HG03097 (cell line): Measurements from ENCODE around the gene HOXA5.

ENCODE experiments used
- ATAC-seq: cut with Tn5 transposase; IDR thresholded peaks from one replicate; pipeline ENCODE4 v1.9.1; 2021; ENCODE audit not compliant: unreplicated experiment, low FRiP score

Gene HOXA5

GRCh38 chr7:27139334-27140125 lies 4.0 kb downstream of the HOXA5 start:
- ATAC-seq, result no peak

DNA sequence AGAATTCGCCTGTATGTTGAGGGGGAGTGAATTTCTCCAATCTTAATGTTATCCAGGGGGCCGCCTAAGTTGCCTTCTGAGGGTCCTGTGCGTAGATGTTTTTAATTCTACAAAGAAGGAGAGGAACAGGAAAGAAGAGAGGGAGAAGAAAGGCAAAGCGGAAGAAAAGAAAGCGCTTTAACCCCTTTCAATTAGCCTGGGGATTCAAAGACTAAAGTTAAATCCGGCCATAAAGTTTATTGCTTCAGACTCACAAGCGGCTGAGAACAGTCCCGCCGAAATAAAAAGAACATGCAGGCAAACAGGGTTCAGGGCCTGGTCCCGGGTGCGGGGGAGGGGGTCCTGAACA lies 4.5 kb downstream of the HOXA5 start:
- ATAC-seq, result no peak

- no peak for ATAC-seq
These were observed 5.0 kb downstream of the HOXA5 start for GRCh38 chr7:27138472-27138871.

DNA sequence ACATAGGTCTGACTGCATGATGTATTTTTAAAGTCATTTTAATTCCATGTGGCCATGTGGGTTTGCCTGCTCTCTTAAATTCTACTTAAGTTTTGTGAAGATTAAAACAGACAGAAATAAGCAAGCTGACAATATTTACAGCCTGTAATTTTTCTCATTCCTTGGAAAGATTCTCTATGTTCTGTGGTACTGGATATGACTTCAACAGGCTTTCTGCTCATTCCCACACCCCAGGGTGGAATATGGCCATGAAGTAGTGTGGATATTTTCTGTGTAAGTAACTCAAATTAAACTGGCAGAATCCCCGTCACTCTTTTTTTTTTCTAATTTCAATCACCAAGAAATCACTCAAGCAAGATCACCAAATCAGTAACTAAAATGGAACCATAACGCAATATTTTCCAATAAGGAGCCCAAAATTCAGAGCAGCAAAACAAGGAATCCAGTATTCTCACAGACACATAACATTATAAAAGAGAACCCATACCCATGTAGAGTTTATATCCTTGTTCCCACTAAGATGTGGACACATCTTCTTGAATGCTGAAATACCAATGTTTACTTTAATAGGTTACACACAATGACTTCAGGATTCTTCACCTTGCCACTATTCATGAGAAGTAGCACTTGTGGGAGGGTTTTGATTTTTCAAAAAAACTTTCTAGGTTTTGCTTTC lies 5.7 kb downstream of the HOXA5 start:
- ATAC-seq, result no peak

DNA sequence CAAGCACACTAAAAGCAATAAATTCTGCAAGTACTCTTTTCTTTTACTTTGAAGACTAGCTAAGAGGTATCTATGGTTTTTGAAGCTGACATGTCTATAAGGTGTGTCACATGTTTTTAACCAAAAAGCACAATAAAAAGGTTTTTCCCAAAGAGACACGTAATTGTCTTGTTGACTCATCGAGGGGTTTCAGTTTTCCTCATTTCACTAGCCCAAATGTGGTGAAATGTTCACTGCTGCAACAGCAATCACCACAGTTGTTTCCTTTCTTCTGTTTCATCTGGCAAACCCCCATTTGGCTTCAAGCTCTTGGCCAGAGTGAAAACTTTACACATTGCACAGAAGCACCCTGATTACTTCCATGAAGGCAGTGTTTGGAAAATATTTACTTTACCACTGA lies 9.1 kb downstream of the HOXA5 start:
- ATAC-seq, result no peak

DNA sequence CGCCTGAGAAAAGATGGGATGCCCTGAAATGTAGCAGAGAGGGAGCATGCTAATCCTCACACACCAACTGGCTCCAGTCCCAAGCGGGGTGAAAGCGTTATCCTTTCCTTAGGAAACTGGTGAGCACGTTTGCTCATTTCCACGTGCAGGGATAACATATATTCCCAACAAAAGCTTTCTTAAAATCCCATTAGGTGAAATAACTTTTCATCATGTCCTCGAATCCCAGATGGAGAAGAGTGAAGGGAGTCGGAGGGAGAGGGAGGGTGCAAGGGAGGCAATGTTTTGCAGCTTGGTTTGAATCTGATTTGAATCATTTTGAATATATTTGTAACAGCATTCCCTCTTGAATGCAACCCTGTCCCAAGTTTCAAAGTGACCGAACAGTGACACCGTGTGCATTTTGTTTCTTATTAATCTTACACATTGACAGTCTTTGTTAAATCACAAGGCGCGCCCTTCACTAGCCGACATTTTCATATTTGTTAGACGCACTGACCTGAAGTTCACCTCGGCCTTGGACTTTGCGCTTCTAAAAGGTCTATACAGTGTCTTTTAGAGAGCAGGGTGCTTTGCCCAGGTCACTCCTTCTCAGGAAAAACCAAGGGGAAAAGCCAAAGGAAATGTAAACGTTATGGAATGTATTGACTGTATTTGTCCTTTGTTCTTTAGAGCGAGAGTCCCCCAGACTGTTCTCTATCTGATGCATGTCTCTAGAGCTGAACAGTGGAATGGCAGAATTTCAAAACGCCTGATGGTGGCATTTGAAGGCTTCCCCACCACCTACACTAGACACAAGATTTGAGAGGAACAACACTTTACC lies 9.9 kb downstream of the HOXA5 start:
- no peak for ATAC-seq

GRCh38 chr7:27132978-27133377 lies 10.5 kb downstream of the HOXA5 start:
- no peak for ATAC-seq

DNA sequence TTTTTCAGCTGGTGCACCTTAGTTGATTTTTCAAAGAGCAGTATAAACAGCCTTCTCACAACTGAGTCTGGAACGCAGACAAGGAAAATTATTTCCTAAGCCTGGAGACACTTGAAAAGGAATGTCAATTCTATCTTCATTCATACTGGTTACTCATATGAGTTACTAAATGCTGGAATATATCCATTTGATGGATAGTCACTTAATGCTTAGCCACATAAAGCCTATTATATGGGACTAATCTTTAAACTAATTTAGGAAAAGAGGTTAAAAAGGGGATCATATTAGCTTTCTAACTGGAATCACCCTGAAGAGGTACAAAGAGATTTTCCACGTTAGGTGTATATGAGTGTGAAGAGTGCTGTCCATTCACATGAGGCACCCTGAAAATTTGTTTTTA lies 11.3 kb downstream of the HOXA5 start:
- ATAC-seq, result no peak

GRCh38 chr7:27131390-27131819 lies 12.1 kb downstream of the HOXA5 start:
- ATAC-seq, result no peak

- no peak for ATAC-seq
These were observed 12.7 kb downstream of the HOXA5 start, which contains the start of gene HOXA4 for GRCh38 chr7:27130540-27131389. HOXA4 (minus strand) TSS chr7:27130757; CDS start chr7:27130733, 24 bp downstream.

DNA sequence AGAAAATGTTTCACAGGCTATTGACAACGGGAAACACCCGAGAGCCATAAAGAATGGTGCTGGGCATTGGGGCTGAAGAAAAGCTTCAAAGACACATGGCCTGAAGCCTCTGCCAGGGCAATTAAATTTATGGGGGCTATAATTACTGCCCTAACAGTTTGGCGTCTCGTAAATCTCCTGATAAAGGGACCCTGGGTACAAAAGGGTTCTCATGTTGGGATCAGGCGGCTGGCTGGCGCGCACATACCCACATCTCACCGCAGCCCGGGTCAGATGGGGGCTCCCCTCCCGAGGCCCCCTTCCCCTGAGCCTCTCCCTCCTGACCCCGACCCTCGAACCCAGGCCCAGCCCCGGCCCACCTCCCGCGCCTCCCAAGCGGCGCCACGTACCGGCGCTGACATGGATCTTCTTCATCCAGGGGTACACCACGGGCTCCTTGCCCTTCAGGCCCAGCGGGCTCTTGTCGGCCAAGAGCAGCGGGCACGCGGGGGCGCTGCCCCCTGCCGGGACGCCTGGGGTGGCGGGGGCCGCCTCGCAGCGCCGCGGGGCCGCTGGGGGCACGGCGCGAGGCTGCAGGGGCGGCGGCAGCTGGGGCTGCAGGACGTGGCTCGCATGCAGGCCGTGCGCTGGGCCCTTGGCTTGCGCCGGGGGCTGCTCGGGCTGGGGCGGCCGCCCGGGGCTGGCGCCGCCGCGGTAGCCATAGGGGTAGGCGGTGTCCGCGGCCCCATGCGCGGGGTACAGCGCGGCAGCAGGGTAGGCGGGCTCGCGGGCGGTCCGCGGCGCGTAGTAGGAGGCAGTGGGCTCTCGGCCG lies 13.5 kb downstream of the HOXA5 start:
- no peak for ATAC-seq

- ATAC-seq, result no peak
These were observed 14.4 kb downstream of the HOXA5 start for GRCh38 chr7:27128776-27129728.

- no peak for ATAC-seq
These were observed 15.4 kb downstream of the HOXA5 start for GRCh38 chr7:27128034-27128433.

- no peak for ATAC-seq
These were observed 16.7 kb downstream of the HOXA5 start for GRCh38 chr7:27126596-27127327.

DNA sequence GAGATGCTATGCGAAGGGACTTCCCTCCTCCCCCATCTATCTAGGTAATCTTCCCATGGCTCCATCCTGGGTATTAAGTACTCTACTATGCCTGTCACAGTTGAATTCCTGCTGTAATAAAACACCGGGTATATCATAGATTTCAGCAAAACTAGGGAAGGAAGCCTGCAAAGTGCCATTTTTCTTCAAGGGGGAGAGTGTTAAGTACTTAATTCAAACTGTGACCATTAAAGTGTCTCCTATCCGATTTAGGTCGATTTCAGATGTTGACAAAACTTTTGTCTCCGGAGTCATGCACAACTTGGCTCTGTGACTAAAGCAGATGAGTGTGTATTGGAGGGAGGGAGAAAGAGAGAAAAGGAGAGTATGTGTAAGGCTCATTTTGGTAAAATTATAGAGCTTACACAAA lies 17.5 kb downstream of the HOXA5 start:
- no peak for ATAC-seq

GRCh38 chr7:27124902-27125689 lies 18.4 kb downstream of the HOXA5 start:
- no peak for ATAC-seq
